BLaER1 treated with 17β-estradiol and CSF1 and Interleukin-3, amounts not matched to agents 10 nM and 100 nM (cell line): ENCODE data around the gene COPZ1.
"Not testable (repeated sequence)": the region's sequence is repeated elsewhere in the genome, so short reads cannot be mapped to it uniquely, and the experiment has no call there.

Experiments
- H3K27ac ChIP-seq, 11 experiments: shearing (Covaris generic); formaldehyde crosslinking; 2 replicates each; pipeline ENCODE4 v1.8.1; 2022
- H3K27me3 ChIP-seq, 11 experiments: shearing (Covaris generic); formaldehyde crosslinking; 2 replicates each; pipeline ENCODE4 v1.8.1; 2022
- H3K36me3 ChIP-seq, 11 experiments: shearing (Covaris generic); formaldehyde crosslinking; 2 replicates each; pipeline ENCODE4 v1.8.1; 2022
- H3K4me1 ChIP-seq, 10 experiments: shearing (Covaris generic); formaldehyde crosslinking; 2 replicates each; pipeline ENCODE4 v1.8.1; 2022
- H3K4me2 ChIP-seq, 11 experiments: shearing (Covaris generic); formaldehyde crosslinking; 2 replicates each; pipeline ENCODE4 v1.8.1; 2022
- H3K4me3 ChIP-seq, 10 experiments: shearing (Covaris generic); formaldehyde crosslinking; 2 replicates each; pipeline ENCODE4 v1.8.1; 2022
- H3K9ac ChIP-seq, 11 experiments: shearing (Covaris generic); formaldehyde crosslinking; 2 replicates each; pipeline ENCODE4 v1.8.1; 2022
- H3K9me3 ChIP-seq, 11 experiments: shearing (Covaris generic); formaldehyde crosslinking; replicated peaks in 1 of 11; 2 replicates each; pipeline ENCODE4 v1.8.1; 2022
- H4K20me1 ChIP-seq, 11 experiments: shearing (Covaris generic); formaldehyde crosslinking; 2 replicates each; pipeline ENCODE4 v1.8.1; 2022
- Cebpa-rat ChIP-seq, 11 experiments: shearing (Covaris generic); IDR thresholded peaks; 2 replicates each; pipeline ENCODE4 v1.8.1; 2022

The COPZ1 gene, protein sequence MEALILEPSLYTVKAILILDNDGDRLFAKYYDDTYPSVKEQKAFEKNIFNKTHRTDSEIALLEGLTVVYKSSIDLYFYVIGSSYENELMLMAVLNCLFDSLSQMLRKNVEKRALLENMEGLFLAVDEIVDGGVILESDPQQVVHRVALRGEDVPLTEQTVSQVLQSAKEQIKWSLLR

DNA sequence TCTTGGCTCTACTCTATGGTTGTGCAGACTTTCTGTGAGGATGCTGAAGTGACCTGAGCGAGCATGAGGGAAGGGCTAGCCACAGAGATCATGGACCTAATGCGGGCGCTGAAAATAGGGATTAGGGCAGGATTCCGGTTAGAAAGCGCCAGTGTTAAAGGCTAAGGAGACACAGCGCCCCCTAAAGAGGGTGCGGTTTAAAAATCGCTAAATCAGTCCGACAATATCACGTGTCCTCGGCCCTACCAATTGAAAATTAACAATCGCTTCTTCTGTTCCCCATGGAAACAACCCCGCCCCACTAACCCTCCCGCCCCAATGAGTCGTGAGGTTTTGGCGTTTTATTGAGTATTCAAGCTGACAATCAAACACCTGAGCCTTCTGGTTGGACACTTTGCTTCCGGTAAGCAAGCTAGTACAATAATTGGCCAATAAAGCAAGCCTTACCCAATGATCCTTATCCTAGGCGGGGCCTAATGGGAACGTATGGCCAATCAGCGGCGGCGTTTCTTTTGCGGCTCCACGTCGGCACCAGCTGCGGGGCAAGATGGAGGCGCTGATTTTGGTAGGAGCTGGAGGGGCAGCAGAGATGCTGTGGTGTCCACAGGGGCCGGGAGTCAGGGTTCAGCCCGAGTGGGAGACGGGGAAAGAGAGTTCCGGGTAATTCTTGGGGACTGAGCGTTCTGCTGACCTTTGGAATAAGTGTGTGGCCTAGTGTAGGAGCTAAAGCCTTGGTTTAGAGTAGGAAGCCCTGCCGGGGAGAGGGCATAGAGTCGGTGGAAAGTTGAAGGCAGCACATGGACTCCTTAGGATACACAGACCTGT, at the start of gene COPZ1:
Gene COPZ1 (plus strand): TSS at position 515 of the 825 bp plus-strand sequence. CDS start 33 bp downstream, at position 548.
- Histone ChIP-seq H3K27me3 (no peaks in the 10 kb centered on the region), H3K27ac (peak within 1 kb of the TSS; percentile 68 to 95 (median 88)), H3K4me3 (peak within 1 kb of the TSS; percentile 63 to 87 (median 76)), H3K4me2 (peak within 1 kb of the TSS; percentile 71 to 97 (median 81)), H3K9ac (peak within 1 kb of the TSS; percentile 84 to 95 (median 88)), H3K9me3 (no peaks in the 10 kb centered on the region), H3K4me1 (peaks cover 40 to 81% (median 66%) of the 10 kb centered on the region in 10 experiments), H4K20me1 (no peaks in the 10 kb centered on the region), H3K36me3 (peaks cover 4 to 24% (median 8%) of the 10 kb centered on the region in 11 experiments; a peak in 11 of 22 replicates)
- no peak for TF ChIP-seq Cebpa-rat (IDR thresholded peaks at IDR 0.05)

- H3K9ac ChIP-seq, result peak overlapping the region in 4 of 11 experiments; percentile 91 to 100 (median 94); a peak in 4 of 22 replicates
- H3K36me3 ChIP-seq, result peaks cover 20 to 79% (median 41%) of the 10 kb centered on the region in 11 experiments; a peak in 21 of 22 replicates
- TF ChIP-seq Cebpa-rat (IDR thresholded peaks at IDR 0.05), result no peak
- H3K4me3 ChIP-seq, result no peak overlapping the region
- H3K4me2 ChIP-seq, result peak overlapping the region in 10 of 11 experiments; percentile 85 to 96 (median 91); a peak in 15 of 22 replicates
- peak overlapping the region in 8 of 11 experiments; percentile 90 to 100 (median 97); a peak in 9 of 22 replicates for H3K27ac ChIP-seq
- H3K27me3 ChIP-seq, result no peaks in the 10 kb centered on the region
- no peaks in the 10 kb centered on the region for H3K9me3 ChIP-seq
- H3K4me1 ChIP-seq, result peaks cover 25 to 40% (median 35%) of the 10 kb centered on the region in 10 experiments
- H4K20me1 ChIP-seq, result peaks cover 3 to 27% (median 10%) of the 10 kb centered on the region in 11 experiments; a peak in 15 of 22 replicates
These were observed 48.6 kb upstream of the COPZ1 start for GRCh38 chr12:54276368-54276767.

DNA sequence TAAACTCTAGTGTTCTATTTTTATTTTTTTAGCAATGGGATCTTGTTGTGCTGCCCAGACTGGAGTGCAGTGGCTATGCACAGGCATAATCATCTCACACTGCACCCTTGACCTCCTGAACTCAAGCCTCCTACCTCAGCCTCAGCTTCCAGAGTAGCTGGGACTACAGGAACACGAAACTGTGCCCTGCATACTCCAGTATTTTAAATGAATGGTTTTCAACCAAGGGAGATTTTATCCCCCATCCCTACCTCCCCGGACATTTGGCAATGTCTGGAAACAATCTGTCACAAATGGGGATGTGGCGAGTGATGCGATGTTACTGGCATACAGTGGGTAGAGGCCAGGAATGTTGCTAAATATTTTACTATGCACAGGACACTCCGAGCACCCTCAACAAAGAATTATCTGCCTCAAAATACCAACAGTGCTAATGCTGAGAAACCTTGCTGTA, 47.1 kb upstream of the COPZ1 start:
- Histone ChIP-seq H3K9me3 (no peaks in the 10 kb centered on the region), H3K36me3 (peaks cover 30 to 79% (median 44%) of the 10 kb centered on the region in 11 experiments), H3K4me2 (peak overlapping the region; percentile 85 to 96 (median 91)), H3K4me3 (peak overlapping the region; percentile 62 to 88 (median 82)), H4K20me1 (peaks cover 18 to 41% (median 24%) of the 10 kb centered on the region in 11 experiments; a peak in 21 of 22 replicates), H3K9ac (peak overlapping the region; percentile 91 to 100 (median 98)), H3K27ac (peak overlapping the region; percentile 90 to 100 (median 97); a peak in 20 of 22 replicates), H3K27me3 (no peaks in the 10 kb centered on the region), H3K4me1 (peaks cover 25 to 40% (median 35%) of the 10 kb centered on the region in 10 experiments)
- TF ChIP-seq Cebpa-rat (IDR thresholded peaks at IDR 0.05), result 0 out of 22 replicates have a peak, but pooled peaks of 1 of the 11 experiments have one; percentile 15

- Histone ChIP-seq H4K20me1 (peaks cover 32 to 55% (median 35%) of the 10 kb centered on the region in 11 experiments), H3K4me2 (peak overlapping the region; percentile 85 to 96 (median 91)), H3K4me3 (peak overlapping the region; percentile 62 to 88 (median 82)), H3K27me3 (no peaks in the 10 kb centered on the region), H3K4me1 (peaks cover 32 to 49% (median 42%) of the 10 kb centered on the region in 10 experiments), H3K27ac (peak overlapping the region; percentile 90 to 100 (median 97)), H3K9ac (peak overlapping the region; percentile 91 to 100 (median 98)), H3K36me3 (peaks cover 30 to 79% (median 44%) of the 10 kb centered on the region in 11 experiments), H3K9me3 (no peaks in the 10 kb centered on the region)
- TF ChIP-seq Cebpa-rat (IDR thresholded peaks at IDR 0.05), result no peak
These were observed 45.7 kb upstream of the COPZ1 start for GRCh38 chr12:54279227-54279631.

GRCh38 chr12:54279632-54280467, 45.1 kb upstream of the COPZ1 start, which contains the start of gene CBX5:
TSS of gene CBX5 (minus strand) at chr12:54280122. CDS start at chr12:54257650, 22,472 bp downstream.
- no peaks in the 10 kb centered on the region for H3K9me3 ChIP-seq
- H3K4me1 ChIP-seq, result peaks cover 32 to 55% (median 42%) of the 10 kb centered on the region in 10 experiments
- H4K20me1 ChIP-seq, result peaks cover 38 to 57% (median 41%) of the 10 kb centered on the region in 11 experiments
- H3K9ac ChIP-seq, result peak within 1 kb of the TSS; percentile 91 to 100 (median 98)
- no peaks in the 10 kb centered on the region for H3K27me3 ChIP-seq
- no peak for TF ChIP-seq Cebpa-rat (IDR thresholded peaks at IDR 0.05)
- H3K4me2 ChIP-seq, result peak within 1 kb of the TSS; percentile 91 to 98 (median 96)
- peaks cover 35 to 79% (median 45%) of the 10 kb centered on the region in 11 experiments for H3K36me3 ChIP-seq
- H3K27ac ChIP-seq, result peak within 1 kb of the TSS; percentile 90 to 100 (median 97)
- peak within 1 kb of the TSS; percentile 62 to 88 (median 82) for H3K4me3 ChIP-seq

DNA sequence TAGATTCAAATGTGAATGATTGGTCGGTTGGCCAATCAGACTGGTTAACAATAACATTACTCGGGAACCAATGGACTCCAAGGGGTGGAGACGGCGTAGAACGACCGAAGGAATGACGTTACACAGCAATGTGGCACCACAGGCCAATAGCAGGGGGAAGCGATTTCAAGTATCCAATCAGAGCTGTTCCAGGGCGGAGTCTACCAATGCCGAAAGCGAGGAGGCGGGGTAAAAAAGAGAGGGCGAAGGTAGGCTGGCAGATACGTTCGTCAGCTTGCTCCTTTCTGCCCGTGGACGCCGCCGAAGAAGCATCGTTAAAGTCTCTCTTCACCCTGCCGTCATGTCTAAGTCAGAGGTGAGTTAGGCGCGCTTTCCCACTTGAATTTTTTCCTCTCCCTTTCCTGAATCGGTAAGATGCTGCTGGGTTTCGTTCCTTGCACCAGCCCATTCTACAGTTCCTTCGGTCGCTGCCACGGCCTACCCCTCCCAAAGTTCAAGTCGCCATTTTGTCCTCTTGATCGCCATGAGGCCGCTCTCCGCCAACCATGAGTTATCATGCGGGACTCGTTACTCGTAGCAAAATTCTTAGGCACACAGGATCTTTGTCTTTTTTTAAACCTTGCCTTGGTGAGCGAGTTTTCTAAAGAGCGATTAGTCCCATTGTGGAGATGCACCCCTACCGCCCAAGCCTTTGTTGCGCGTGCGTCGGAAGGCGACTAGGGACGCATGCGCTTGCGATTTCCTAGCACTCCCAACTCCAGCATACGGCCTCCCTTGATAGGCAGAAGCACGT, 44.3 kb upstream of the COPZ1 start, which contains the start of gene HNRNPA1:
Gene HNRNPA1 (plus strand): TSS at position 259 of the 793 bp plus-strand sequence. CDS start 82 bp downstream, at position 341.
- H4K20me1 ChIP-seq, result peaks cover 43 to 57% (median 47%) of the 10 kb centered on the region in 11 experiments

DNA sequence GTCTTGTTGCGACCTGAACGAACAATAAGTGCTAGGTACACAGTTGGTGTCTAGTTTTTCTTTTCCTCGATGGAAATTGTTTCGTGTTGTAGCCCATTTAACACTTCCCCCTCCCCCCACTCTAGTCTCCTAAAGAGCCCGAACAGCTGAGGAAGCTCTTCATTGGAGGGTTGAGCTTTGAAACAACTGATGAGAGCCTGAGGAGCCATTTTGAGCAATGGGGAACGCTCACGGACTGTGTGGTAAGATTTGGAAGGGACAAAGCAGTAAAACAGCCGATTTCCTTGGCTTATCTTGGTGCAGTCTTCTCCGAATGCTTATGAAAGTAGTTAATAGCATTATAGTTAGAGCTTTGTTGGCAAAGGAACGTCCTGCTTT, 43.7 kb upstream of the COPZ1 start:
- Histone ChIP-seq H3K4me1 (peaks cover 29 to 67% (median 44%) of the 10 kb centered on the region in 10 experiments), H3K4me3 (peak overlapping the region; percentile 62 to 88 (median 82)), H3K27ac (peak overlapping the region; percentile 90 to 100 (median 97)), H3K9ac (peak overlapping the region; percentile 91 to 100 (median 98)), H3K4me2 (peak overlapping the region; percentile 90 to 98 (median 95)), H3K36me3 (peaks cover 46 to 80% (median 58%) of the 10 kb centered on the region in 11 experiments), H4K20me1 (peaks cover 47 to 61% (median 53%) of the 10 kb centered on the region in 11 experiments)
- H3K27me3 ChIP-seq, H3K9me3 ChIP-seq: not testable (repeated sequence)

More for the DNA sequence above, 44.3 kb upstream of the COPZ1 start, which contains the start of gene HNRNPA1:
- Histone ChIP-seq H3K4me3 (peak within 1 kb of the TSS; percentile 62 to 88 (median 82)), H3K4me2 (peak within 1 kb of the TSS; percentile 91 to 98 (median 96)), H3K4me1 (peaks cover 28 to 62% (median 43%) of the 10 kb centered on the region in 10 experiments), H3K27me3 (no peaks in the 10 kb centered on the region), H3K9me3 (no peaks in the 10 kb centered on the region), H3K9ac (peak within 1 kb of the TSS; percentile 91 to 100 (median 98)), H3K36me3 (peaks cover 41 to 79% (median 52%) of the 10 kb centered on the region in 11 experiments), H3K27ac (peak within 1 kb of the TSS; percentile 90 to 100 (median 97))
- TF ChIP-seq Cebpa-rat (IDR thresholded peaks at IDR 0.05), result no peak

- Histone ChIP-seq H3K4me1 (peaks cover 25 to 67% (median 42%) of the 10 kb centered on the region in 10 experiments), H3K27ac (peak overlapping the region; percentile 90 to 100 (median 97); a peak in 21 of 22 replicates), H4K20me1 (peaks cover 52 to 65% (median 58%) of the 10 kb centered on the region in 11 experiments), H3K4me2 (peak overlapping the region; percentile 90 to 98 (median 95)), H3K36me3 (peaks cover 51 to 80% (median 62%) of the 10 kb centered on the region in 11 experiments), H3K4me3 (peak overlapping the region; percentile 62 to 88 (median 82)), H3K9ac (peak overlapping the region; percentile 91 to 100 (median 98))
- H3K9me3 ChIP-seq, H3K27me3 ChIP-seq: not testable (repeated sequence)
These were observed 43.2 kb upstream of the COPZ1 start for GRCh38 chr12:54281694-54282093.
